ENCODE data around the gene CLK4.
"Not testable (repeated sequence)": the region's sequence is repeated elsewhere in the genome, so short reads cannot be mapped to it uniquely, and the experiment has no call there.

The CLK4 gene

DNA sequence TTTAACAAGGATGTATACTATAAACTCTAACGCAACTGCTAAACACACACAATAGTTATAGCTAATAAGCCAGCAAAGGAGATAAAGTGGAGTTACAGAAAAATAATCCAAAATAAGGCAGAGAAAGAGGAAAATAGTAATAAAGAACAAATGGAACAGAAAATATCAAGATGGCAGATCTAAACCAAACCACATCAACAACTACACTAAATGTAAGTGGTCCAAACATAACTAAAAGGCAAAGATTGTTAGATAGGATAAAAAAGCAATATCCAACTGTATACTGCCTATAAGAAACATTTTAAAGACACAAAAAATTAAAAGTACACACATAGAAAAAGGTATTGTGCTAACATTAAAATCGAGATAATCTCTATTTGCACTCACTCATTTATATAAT is 31.1 kb downstream of the CLK4 start:
- Histone ChIP-seq H3K4me1 (ENCODE audit: control insufficient read depth, insufficient read depth, low read length) (peaks cover 4% of the 10 kb centered on the region), H3K4me3 (ENCODE audit: low read length) (no peak overlapping the region), H3K9ac (ENCODE audit: low read depth, low read length) (no peak overlapping the region), H3K4me2 (ENCODE audit: low read length) (no peak overlapping the region), H3K36me3 (ENCODE audit: insufficient read depth, low read length) (peaks cover 6% of the 10 kb centered on the region), H3K9me3 (replicated peaks; ENCODE audit: low read length) (peaks cover 8% of the 10 kb centered on the region), H3K27me3 (ENCODE audit: control insufficient read depth, insufficient read depth, low read length) (no peaks in the 10 kb centered on the region)

DNA sequence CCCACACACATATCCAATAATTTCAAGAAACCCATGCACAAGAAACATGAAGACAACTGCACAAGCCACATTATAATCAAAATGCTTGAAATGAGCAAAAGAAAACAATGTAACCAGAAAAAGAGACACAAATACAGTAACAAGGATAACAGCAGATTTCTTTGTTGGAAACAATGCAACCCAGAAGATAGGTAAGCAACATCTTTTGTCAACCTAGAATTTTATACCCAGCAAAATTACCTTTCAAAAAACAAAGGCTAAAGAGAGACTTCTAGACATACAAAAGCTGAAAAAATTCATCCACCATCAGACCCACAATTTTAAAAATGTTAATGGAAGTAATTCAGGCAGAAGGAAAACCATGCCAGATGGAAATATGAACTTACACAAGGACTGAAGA is 31.7 kb downstream of the CLK4 start:
- H3K4me3 ChIP-seq (ENCODE audit: low read length): no peak overlapping the region
- no peak overlapping the region for H3K9ac ChIP-seq (ENCODE audit: low read depth, low read length)
- no peaks in the 10 kb centered on the region for H3K27me3 ChIP-seq (ENCODE audit: control insufficient read depth, insufficient read depth, low read length)
- H3K36me3 ChIP-seq (ENCODE audit: insufficient read depth, low read length): peaks cover 2% of the 10 kb centered on the region
- H3K9me3 ChIP-seq (replicated peaks; ENCODE audit: low read length): peaks cover 8% of the 10 kb centered on the region
- no peak overlapping the region for H3K4me2 ChIP-seq (ENCODE audit: low read length)
- peaks cover 10% of the 10 kb centered on the region for H3K4me1 ChIP-seq (ENCODE audit: control insufficient read depth, insufficient read depth, low read length)

DNA sequence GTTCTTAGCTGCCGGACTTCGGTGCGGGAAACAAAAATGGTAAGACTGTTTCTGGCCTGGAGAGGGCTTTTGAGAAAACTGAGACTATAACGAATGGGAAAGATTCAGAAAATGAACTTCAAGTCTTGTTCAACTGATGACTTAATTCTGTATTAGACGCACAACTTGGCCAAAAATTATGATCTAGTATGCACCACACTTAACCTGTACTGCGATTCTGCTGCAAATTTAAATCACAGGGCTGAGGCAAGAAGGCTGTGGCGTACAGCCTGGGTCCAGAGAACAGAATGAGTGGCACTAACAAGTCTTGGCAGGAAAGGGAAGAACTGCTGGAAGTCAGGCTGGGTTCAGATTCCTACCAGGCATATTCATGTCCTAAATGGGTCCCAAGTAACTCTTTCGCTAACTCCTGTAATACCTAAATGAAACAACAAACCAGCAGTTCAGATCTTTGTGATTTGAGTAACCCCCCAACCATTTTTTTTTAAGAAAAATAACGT is 35.9 kb downstream of the CLK4 start:
- H3K27me3 ChIP-seq (ENCODE audit: control insufficient read depth, insufficient read depth, low read length): peaks cover 26% of the 10 kb centered on the region
- peaks cover 13% of the 10 kb centered on the region for H3K4me1 ChIP-seq (ENCODE audit: control insufficient read depth, insufficient read depth, low read length)
- H3K4me3 ChIP-seq (ENCODE audit: low read length): peak overlapping the region; percentile 71
- peaks cover 6% of the 10 kb centered on the region for H3K9me3 ChIP-seq (replicated peaks; ENCODE audit: low read length)
- H3K9ac ChIP-seq (ENCODE audit: low read depth, low read length): no peak overlapping the region
- peaks cover 2% of the 10 kb centered on the region for H3K36me3 ChIP-seq (ENCODE audit: insufficient read depth, low read length)
- peak overlapping the region; percentile 91 for H3K4me2 ChIP-seq (ENCODE audit: low read length)

DNA sequence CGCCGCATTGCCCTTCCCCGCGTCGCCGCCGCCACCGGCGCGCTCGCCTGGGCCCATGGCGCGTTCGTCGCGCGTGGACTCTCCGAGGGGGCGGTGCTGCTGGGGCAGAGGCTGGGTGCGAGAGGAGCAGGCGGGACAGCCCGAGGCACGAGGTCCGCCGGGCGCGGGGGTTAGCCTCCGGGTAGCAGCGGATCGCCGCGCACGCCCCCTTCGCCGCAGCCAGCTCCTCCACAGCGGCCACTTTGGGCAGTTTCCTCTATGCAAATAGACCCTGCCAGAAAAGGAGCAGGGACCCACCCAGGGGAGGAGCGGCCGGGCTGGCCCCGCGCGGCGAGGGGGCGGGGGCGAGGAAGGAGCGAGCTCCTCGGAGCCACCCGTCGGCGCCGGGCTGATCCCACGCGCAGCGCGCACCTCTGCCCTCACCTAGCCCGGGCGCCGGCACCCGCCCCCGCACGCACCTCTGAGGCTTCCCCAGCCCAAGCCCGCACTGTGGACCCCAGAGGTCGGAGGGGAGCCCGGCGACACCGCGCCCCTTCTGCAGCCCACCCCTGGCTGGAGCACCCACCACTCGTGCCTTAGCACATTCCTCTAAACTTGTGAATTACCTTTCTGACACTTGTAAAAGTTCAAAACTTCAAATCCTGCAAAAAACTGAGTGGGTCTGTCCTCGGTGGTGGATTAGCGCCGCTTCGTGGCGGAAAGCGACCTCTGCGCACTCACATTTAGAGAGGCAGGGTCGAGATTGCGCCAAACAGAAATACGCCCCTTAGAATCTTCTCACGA is 36.5 kb downstream of the CLK4 start, which contains the start of gene COL23A1:
Gene COL23A1 (minus strand): TSS at position 253 of the 783 bp plus-strand sequence.
- Histone ChIP-seq H3K4me2 (ENCODE audit: low read length) (peak within 1 kb of the TSS; percentile 91), H3K36me3 (ENCODE audit: insufficient read depth, low read length) (peaks cover 2% of the 10 kb centered on the region), H3K9me3 (replicated peaks; ENCODE audit: low read length) (peaks cover 6% of the 10 kb centered on the region), H3K4me3 (ENCODE audit: low read length) (peak within 1 kb of the TSS; percentile 71), H3K9ac (ENCODE audit: low read depth, low read length) (no peak within 1 kb of the TSS), H3K4me1 (ENCODE audit: control insufficient read depth, insufficient read depth, low read length) (peaks cover 13% of the 10 kb centered on the region), H3K27me3 (ENCODE audit: control insufficient read depth, insufficient read depth, low read length) (peaks cover 26% of the 10 kb centered on the region)

DNA sequence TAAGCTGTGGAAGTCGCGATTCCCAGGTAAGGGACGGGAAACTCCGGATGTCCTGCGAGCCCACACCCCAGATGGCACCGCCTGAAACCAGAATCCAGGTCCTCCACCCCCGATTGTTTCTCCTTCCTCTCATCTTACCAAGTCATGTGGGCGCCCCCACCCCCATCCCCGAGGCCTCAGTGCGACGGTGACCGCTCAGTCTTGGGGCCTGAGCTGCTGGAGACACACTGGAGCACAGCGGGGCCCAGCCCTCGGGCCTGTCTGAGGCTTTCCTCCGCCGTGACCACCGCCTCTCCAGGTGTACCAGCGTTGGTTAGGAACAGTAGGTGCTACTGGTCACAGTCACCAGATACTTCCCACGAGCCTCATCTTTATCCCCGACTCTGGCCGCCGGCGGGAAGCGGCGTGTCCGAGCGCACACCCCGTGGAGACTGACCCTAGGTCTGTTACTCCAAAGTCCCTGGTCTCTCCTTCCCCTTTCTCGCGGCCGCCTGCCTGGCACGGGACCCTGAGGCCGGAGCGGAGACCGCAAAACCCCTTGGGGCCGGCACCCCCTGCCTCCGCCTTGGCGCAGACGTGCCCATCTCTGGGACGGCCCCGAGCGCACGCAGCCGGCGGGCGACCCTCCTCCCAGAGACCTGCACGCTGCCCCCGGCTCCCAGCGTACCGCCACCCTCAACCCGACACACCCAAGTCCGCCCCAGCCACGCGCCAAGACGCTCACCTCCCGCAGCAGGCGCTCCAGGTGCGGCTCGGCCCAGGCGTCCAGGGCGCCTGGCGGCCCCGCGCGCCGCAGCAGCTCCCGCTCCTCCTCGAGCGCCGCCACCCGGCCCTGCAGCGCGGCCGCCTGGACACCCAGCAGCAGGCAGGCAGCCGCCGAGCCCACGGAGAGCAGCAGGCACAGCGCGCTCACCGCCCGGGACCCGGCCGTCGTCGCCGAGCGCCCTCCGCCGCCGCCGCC is 37.4 kb downstream of the CLK4 start:
- H3K4me1 ChIP-seq (ENCODE audit: control insufficient read depth, insufficient read depth, low read length): peaks cover 13% of the 10 kb centered on the region
- no peaks in the 10 kb centered on the region for H3K36me3 ChIP-seq (ENCODE audit: insufficient read depth, low read length)
- peak overlapping the region; percentile 71 for H3K4me3 ChIP-seq (ENCODE audit: low read length)
- peaks cover 4% of the 10 kb centered on the region for H3K9me3 ChIP-seq (replicated peaks; ENCODE audit: low read length)
- peaks cover 26% of the 10 kb centered on the region for H3K27me3 ChIP-seq (ENCODE audit: control insufficient read depth, insufficient read depth, low read length)
- peak overlapping the region; percentile 91 for H3K4me2 ChIP-seq (ENCODE audit: low read length)
- no peak overlapping the region for H3K9ac ChIP-seq (ENCODE audit: low read depth, low read length)

DNA sequence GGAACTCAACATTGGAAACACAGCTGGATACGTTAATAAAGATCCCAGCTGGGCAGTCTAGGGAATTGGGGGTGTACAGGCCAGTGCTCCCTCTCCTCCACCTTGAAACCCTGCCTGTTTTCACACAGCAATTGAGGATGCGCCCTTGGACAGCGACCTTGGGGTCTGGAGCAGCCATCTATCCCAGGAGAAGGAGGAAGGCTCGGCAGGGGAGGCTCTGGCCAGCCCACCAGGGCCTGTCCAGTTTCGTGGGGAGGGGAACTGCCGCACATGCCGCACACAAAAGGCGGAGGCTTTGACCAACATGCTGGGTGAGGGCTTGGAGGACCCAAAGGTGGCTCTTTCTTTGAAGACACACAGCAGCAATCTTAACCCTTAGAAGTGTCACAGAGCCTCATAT is 38.1 kb downstream of the CLK4 start:
- Histone ChIP-seq H3K36me3 (ENCODE audit: insufficient read depth, low read length) (no peaks in the 10 kb centered on the region), H3K4me1 (ENCODE audit: control insufficient read depth, insufficient read depth, low read length) (peaks cover 13% of the 10 kb centered on the region), H3K4me3 (ENCODE audit: low read length) (no peak overlapping the region), H3K9ac (ENCODE audit: low read depth, low read length) (no peak overlapping the region), H3K4me2 (ENCODE audit: low read length) (no peak overlapping the region), H3K9me3 (replicated peaks; ENCODE audit: low read length) (peaks cover 4% of the 10 kb centered on the region), H3K27me3 (ENCODE audit: control insufficient read depth, insufficient read depth, low read length) (peaks cover 26% of the 10 kb centered on the region)

DNA sequence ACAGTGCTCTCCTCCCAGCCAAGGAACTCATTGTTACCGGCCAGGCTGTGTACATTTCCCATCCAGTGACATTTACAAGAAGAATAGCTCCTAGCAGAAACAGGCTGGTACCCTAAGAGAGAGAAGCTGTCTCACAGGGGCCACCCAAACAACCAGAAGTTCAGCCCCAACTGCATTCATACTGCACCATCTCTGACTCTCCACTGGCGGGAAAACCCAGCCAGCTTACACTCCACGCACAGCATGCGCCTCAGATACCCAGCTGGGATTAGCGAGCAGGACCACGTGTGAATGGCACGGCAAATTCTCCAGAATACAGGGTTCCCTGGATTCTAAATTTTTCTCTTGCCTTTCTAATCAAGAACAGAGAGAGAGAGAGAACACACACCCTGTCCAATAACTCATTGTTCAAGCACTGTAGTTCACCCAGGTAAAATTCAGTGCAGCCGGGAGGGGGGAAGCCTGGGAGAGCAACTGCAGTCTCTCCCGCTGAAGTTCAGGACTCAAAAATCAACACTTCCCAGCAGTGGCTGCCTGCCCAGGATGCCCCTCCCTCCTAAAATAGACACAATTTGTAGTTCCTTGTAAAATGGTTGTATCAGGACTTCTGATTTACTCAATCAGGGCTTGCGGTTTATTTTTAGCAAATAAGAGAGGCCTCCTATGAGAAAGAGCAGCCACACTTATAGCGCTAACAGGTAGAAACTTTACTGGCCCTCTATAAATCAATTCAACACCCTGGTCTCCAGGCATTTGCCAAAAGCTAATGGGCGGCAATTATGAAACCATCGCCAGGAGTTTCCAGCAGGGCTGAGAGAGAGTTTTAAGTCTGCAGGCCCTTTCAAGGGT is 38.9 kb downstream of the CLK4 start:
- H3K27me3 ChIP-seq (ENCODE audit: control insufficient read depth, insufficient read depth, low read length): peaks cover 26% of the 10 kb centered on the region
- peaks cover 4% of the 10 kb centered on the region for H3K9me3 ChIP-seq (replicated peaks; ENCODE audit: low read length)
- H3K36me3 ChIP-seq (ENCODE audit: insufficient read depth, low read length): no peaks in the 10 kb centered on the region
- H3K4me1 ChIP-seq (ENCODE audit: control insufficient read depth, insufficient read depth, low read length): peaks cover 13% of the 10 kb centered on the region
- H3K4me2 ChIP-seq (ENCODE audit: low read length): no peak overlapping the region
- H3K4me3 ChIP-seq (ENCODE audit: low read length): no peak overlapping the region
- no peak overlapping the region for H3K9ac ChIP-seq (ENCODE audit: low read depth, low read length)

DNA sequence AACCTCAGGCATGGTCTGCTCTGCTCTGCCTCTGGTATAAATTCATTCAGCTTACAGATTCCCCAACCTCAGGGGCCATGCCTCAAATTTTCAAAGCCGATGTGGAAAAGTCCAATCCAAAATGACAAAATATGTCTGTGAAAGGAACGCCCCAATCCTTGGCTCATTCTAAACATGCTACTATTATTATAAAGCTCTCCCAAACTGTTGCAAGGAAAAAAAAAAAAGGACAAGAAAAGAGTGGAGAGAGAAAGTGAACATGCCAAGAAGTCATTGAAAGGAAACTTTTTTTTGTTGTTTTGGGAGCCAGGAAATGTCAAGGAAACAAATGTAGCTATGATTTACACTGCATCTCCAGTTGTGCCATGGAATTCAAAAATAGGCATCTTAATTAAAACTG is 40.5 kb downstream of the CLK4 start:
- Histone ChIP-seq H3K4me2 (ENCODE audit: low read length) (no peak overlapping the region), H3K4me3 (ENCODE audit: low read length) (no peak overlapping the region), H3K27me3 (ENCODE audit: control insufficient read depth, insufficient read depth, low read length) (peaks cover 26% of the 10 kb centered on the region), H3K4me1 (ENCODE audit: control insufficient read depth, insufficient read depth, low read length) (peaks cover 13% of the 10 kb centered on the region), H3K9ac (ENCODE audit: low read depth, low read length) (no peak overlapping the region), H3K36me3 (ENCODE audit: insufficient read depth, low read length) (no peaks in the 10 kb centered on the region), H3K9me3 (replicated peaks; ENCODE audit: low read length) (peaks cover 4% of the 10 kb centered on the region)

DNA sequence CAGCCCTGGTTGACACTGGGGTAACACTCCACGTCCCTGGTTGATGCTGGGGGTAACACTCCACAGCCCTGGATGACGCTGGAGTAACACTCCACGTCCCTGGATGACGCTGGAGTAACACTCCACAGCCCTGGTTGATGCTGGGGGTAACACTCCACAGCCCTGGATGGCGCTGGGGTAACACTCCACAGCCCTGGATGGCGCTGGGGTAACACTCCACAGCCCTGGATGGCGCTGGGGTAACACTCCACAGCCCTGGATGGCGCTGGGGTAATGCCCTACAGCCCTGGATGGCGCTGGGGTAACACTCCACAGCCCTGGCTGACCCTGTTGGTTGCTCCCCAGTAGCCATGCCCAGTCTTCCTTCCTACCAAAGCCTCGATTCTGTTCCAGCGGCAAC is 41.4 kb downstream of the CLK4 start:
- H3K4me3 ChIP-seq (ENCODE audit: low read length); H3K9ac ChIP-seq (ENCODE audit: low read depth, low read length); H3K9me3 ChIP-seq (replicated peaks; ENCODE audit: low read length); H3K4me1 ChIP-seq (ENCODE audit: control insufficient read depth, insufficient read depth, low read length); H3K36me3 ChIP-seq (ENCODE audit: insufficient read depth, low read length); H3K4me2 ChIP-seq (ENCODE audit: low read length): not testable (repeated sequence)
- H3K27me3 ChIP-seq (ENCODE audit: control insufficient read depth, insufficient read depth, low read length): peaks cover 26% of the 10 kb centered on the region

DNA sequence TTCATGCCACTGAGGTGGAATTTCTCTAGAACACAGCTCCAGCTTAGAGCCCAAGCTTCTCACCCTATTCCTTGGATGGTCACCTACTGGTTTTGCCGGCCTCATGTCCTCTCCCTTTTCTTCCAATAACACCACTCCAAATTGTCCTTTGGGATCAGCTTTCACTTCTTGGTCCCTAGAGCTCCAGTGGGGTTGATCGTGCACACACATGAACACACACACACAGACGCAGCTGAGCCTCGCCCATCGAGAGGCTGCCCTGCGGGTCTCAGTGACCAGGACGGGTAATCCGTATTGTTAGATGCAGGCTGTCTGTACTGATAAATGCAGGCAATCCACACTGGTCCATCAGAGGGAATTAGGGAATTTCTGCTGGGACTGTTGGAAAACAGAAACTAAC is 43.6 kb downstream of the CLK4 start:
- no peak overlapping the region for H3K4me2 ChIP-seq (ENCODE audit: low read length)
- no peak overlapping the region for H3K9ac ChIP-seq (ENCODE audit: low read depth, low read length)
- H3K27me3 ChIP-seq (ENCODE audit: control insufficient read depth, insufficient read depth, low read length): peaks cover 13% of the 10 kb centered on the region
- H3K36me3 ChIP-seq (ENCODE audit: insufficient read depth, low read length): no peaks in the 10 kb centered on the region
- H3K4me3 ChIP-seq (ENCODE audit: low read length): no peak overlapping the region
- peaks cover 4% of the 10 kb centered on the region for H3K9me3 ChIP-seq (replicated peaks; ENCODE audit: low read length)
- no peaks in the 10 kb centered on the region for H3K4me1 ChIP-seq (ENCODE audit: control insufficient read depth, insufficient read depth, low read length)

DNA sequence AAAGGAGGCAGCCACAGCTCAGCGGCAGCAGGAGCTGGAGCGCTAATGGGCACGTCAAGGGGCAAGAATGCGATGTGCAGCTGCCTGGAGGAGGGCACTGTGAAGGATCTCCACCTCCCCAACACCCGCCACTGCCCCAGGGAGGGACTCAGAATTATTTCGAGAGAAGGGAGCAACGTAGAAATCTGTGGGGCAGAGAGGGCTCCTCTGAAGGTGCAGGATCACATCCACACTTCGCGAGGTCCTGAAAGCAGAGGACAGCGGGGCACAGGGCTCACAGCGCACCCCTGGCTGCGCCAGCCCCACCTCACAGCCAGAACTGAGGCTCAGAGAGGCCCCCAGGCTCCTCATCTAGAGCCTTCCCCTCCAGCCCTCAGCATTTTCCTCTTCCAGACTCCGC is 44.6 kb downstream of the CLK4 start:
- no peak overlapping the region for H3K9ac ChIP-seq (ENCODE audit: low read depth, low read length)
- H3K36me3 ChIP-seq (ENCODE audit: insufficient read depth, low read length): no peaks in the 10 kb centered on the region
- H3K27me3 ChIP-seq (ENCODE audit: control insufficient read depth, insufficient read depth, low read length): peaks cover 3% of the 10 kb centered on the region
- H3K4me1 ChIP-seq (ENCODE audit: control insufficient read depth, insufficient read depth, low read length): no peaks in the 10 kb centered on the region
- H3K4me3 ChIP-seq (ENCODE audit: low read length): no peak overlapping the region
- H3K4me2 ChIP-seq (ENCODE audit: low read length): no peak overlapping the region
- peaks cover 4% of the 10 kb centered on the region for H3K9me3 ChIP-seq (replicated peaks; ENCODE audit: low read length)
